ENCODE results near the gene AKR1B15. TPM values are rescaled to one million over a fixed set of nuclear protein-coding genes. Genes with fewer than 3 reads are reported as not detected.

Gene AKR1B15
- total RNA-seq, 2 donors from 2014 or later = not detected

GRCh38 chr7:134585897-134586296 lies 37.0 kb downstream of the AKR1B15 start:
- Histone ChIP-seq H3K4me3 (ENCODE audit: low read length) (no peak overlapping the region), H3K27me3 (ENCODE audit: control insufficient read depth, insufficient read depth, low read length, poor library complexity, severe bottlenecking) (no peaks in the 10 kb centered on the region), H3K9me3 (ENCODE audit: control insufficient read depth, low read length) (no peaks in the 10 kb centered on the region), H3K36me3 (ENCODE audit: control insufficient read depth, insufficient read depth, low read length) (no peaks in the 10 kb centered on the region), H3K27ac (ENCODE audit: low read depth, low read length) (no peak overlapping the region), H3K4me1 (ENCODE audit: control insufficient read depth, insufficient read depth, low read length) (no peaks in the 10 kb centered on the region), H3K9ac (ENCODE audit: extremely low read depth, low read length, poor library complexity, severe bottlenecking) (no peak overlapping the region)
- peaks cover 16% of the 10 kb centered on the region for H3K9me3 Mint-ChIP-seq
- H3K36me3 Mint-ChIP-seq (ENCODE audit: low read depth) = no peaks in the 10 kb centered on the region
- peaks cover 8% of the 10 kb centered on the region for H3K27me3 Mint-ChIP-seq (ENCODE audit: insufficient read depth)
- WGBS, 2 experiments (ENCODE audit: insufficient coverage in 1 of 2, insufficient read length in 1 of 2) = 91 to 100% methylated on average over 6 to 7 of the region's 7 CpGs
- H3K4me1 Mint-ChIP-seq = no peaks in the 10 kb centered on the region
- DNase-seq = no peak
- no peak for TF ChIP-seq CTCF (conservative IDR thresholded peaks at IDR 0.05)
- H3K27ac Mint-ChIP-seq = no peak overlapping the region
- no peak overlapping the region for H3K4me3 Mint-ChIP-seq

GRCh38 chr7:134587750-134588149 lies 38.8 kb downstream of the AKR1B15 start:
- Histone ChIP-seq H3K4me1 (ENCODE audit: control insufficient read depth, insufficient read depth, low read length) (no peaks in the 10 kb centered on the region), H3K27me3 (ENCODE audit: control insufficient read depth, insufficient read depth, low read length, poor library complexity, severe bottlenecking) (no peaks in the 10 kb centered on the region), H3K27ac (ENCODE audit: low read depth, low read length) (no peak overlapping the region), H3K36me3 (ENCODE audit: control insufficient read depth, insufficient read depth, low read length) (no peaks in the 10 kb centered on the region), H3K9ac (ENCODE audit: extremely low read depth, low read length, poor library complexity, severe bottlenecking) (no peak overlapping the region), H3K4me3 (ENCODE audit: low read length) (no peak overlapping the region), H3K9me3 (ENCODE audit: control insufficient read depth, low read length) (no peaks in the 10 kb centered on the region)
- DNase-seq = no peak
- WGBS, 2 experiments (ENCODE audit: insufficient coverage in 1 of 2, insufficient read length in 1 of 2) = 0 to 50% methylated on average over 1 to 2 of the region's 2 CpGs
- H3K4me3 Mint-ChIP-seq = no peak overlapping the region
- peaks cover 33% of the 10 kb centered on the region for H3K9me3 Mint-ChIP-seq
- TF ChIP-seq CTCF (conservative IDR thresholded peaks at IDR 0.05) = no peak
- H3K27me3 Mint-ChIP-seq (ENCODE audit: insufficient read depth) = peaks cover 4% of the 10 kb centered on the region
- no peaks in the 10 kb centered on the region for H3K36me3 Mint-ChIP-seq (ENCODE audit: low read depth)
- no peak overlapping the region for H3K27ac Mint-ChIP-seq
- H3K4me1 Mint-ChIP-seq = no peaks in the 10 kb centered on the region

- Histone ChIP-seq H3K36me3 (ENCODE audit: control insufficient read depth, insufficient read depth, low read length) (no peaks in the 10 kb centered on the region), H3K9ac (ENCODE audit: extremely low read depth, low read length, poor library complexity, severe bottlenecking) (no peak overlapping the region), H3K4me1 (ENCODE audit: control insufficient read depth, insufficient read depth, low read length) (no peaks in the 10 kb centered on the region), H3K4me3 (ENCODE audit: low read length) (no peak overlapping the region), H3K27ac (ENCODE audit: low read depth, low read length) (no peak overlapping the region), H3K27me3 (ENCODE audit: control insufficient read depth, insufficient read depth, low read length, poor library complexity, severe bottlenecking) (no peaks in the 10 kb centered on the region), H3K9me3 (ENCODE audit: control insufficient read depth, low read length) (no peaks in the 10 kb centered on the region)
- Mint-ChIP-seq H3K9me3 (peaks cover 35% of the 10 kb centered on the region), H3K27me3 (ENCODE audit: insufficient read depth) (no peaks in the 10 kb centered on the region), H3K4me3 (no peak overlapping the region), H3K27ac (no peak overlapping the region), H3K36me3 (ENCODE audit: low read depth) (no peaks in the 10 kb centered on the region), H3K4me1 (no peaks in the 10 kb centered on the region)
- TF ChIP-seq CTCF (conservative IDR thresholded peaks at IDR 0.05) = no peak
- no peak for DNase-seq
- WGBS, 2 experiments (ENCODE audit: insufficient coverage in 1 of 2, insufficient read length in 1 of 2) = 30 to 40% methylated on average over 2 to 3 of the region's 3 CpGs
Measured at GRCh38 chr7:134589491-134589941, 40.6 kb downstream of the AKR1B15 start.

Measured in endodermal cell (in vitro differentiated cells).